ENCODE results near the gene COQ2. TPM values are rescaled to one million over a fixed set of nuclear protein-coding genes. Genes with fewer than 3 reads are reported as not detected.

The COQ2 gene
- polyA plus RNA-seq, 1 of the 3 experiments (the other 2 are of a cell fraction), result 14.8 TPM

- H3K9me3 ChIP-seq, result no peaks in the 10 kb centered on the region
- H3K4me3 ChIP-seq (ENCODE audit: low read depth in 2 of 2, low read length in 1 of 2), result no peak overlapping the region
- no peaks in the 10 kb centered on the region for H3K79me2 ChIP-seq (ENCODE audit: insufficient read depth)
- H4K20me1 ChIP-seq (ENCODE audit: insufficient read depth), result no peaks in the 10 kb centered on the region
- no peak overlapping the region for H3K4me2 ChIP-seq
- H3K4me1 ChIP-seq (ENCODE audit: control insufficient read depth in 1 of 2, insufficient read depth in 2 of 2, low read depth in 1 of 2, low read length in 1 of 2), result no peaks in the 10 kb centered on the region
- no peaks in the 10 kb centered on the region for H3K9me2 ChIP-seq
- H2AFZ ChIP-seq (ENCODE audit: low read depth), result no peak overlapping the region
- ChIA-PET CTCF (interaction anchor here (0.9 kb wide), 1 partner anchor 57 kb away, joined by 3 read pairs; no protein-coding TSS in a partner anchor), POLR2A (no interaction called here)
- no peaks in the 10 kb centered on the region; the same call in 1 of the 2 replicates for H3K27me3 ChIP-seq (ENCODE audit: insufficient read depth)
- TF ChIP-seq SIN3A (IDR thresholded peaks at IDR 0.05; ENCODE audit: borderline replicate concordance, low read depth, low read length) (no peak), USF1 (IDR thresholded peaks at IDR 0.05; ENCODE audit: borderline replicate concordance, low read depth) (no peak), MEF2A (IDR thresholded peaks at IDR 0.05; ENCODE audit: borderline replicate concordance, low read depth) (no peak), MXI1 (IDR thresholded peaks at IDR 0.05; ENCODE audit: low read depth, low read length) (no peak), NFIC (IDR thresholded peaks at IDR 0.05; ENCODE audit: borderline replicate concordance) (no peak), CHD2 (IDR thresholded peaks at IDR 0.05; ENCODE audit: low read length, partially characterized antibody) (no peak), ZBTB33 (IDR thresholded peaks at IDR 0.05; ENCODE audit: borderline replicate concordance, low read depth) (no peak), FOXM1 (IDR thresholded peaks at IDR 0.05; ENCODE audit: low read depth) (no peak), SMC3 (IDR thresholded peaks at IDR 0.05; ENCODE audit: low read depth, low read length) (no peak), ELF1 (IDR thresholded peaks at IDR 0.05) (no peak), TCF12 (IDR thresholded peaks at IDR 0.05) (no peak), TEAD4 (IDR thresholded peaks at IDR 0.05; ENCODE audit: borderline replicate concordance, insufficient read depth) (no peak), EP300 (IDR thresholded peaks at IDR 0.05; ENCODE audit: borderline replicate concordance in 1 of 2, low read depth in 1 of 2, low read length in 1 of 2) (no peak), RXRA (IDR thresholded peaks at IDR 0.05; ENCODE audit: borderline replicate concordance, low read depth) (no peak), TAF1 (IDR thresholded peaks at IDR 0.05; ENCODE audit: borderline replicate concordance, low read depth, low read length) (no peak), EZH2phosphoT487 (IDR thresholded peaks at IDR 0.05; ENCODE audit: borderline replicate concordance, low read depth) (no peak)
- no peak for DNase-seq
- WGBS (ENCODE audit: low lambda C conversion rate), result 25% methylated on average over 4 of the region's 4 CpGs
- no peak overlapping the region for H3K9ac ChIP-seq
- H3K36me3 ChIP-seq (replicated peaks in 1 of 2; ENCODE audit: control insufficient read depth in 1 of 2, insufficient read depth in 2 of 2, low read length in 1 of 2), result no peaks in the 10 kb centered on the region
- H3F3A ChIP-seq (replicated peaks; ENCODE audit: insufficient read depth), result no peaks in the 10 kb centered on the region
- H3K27ac ChIP-seq (ENCODE audit: low read depth in 2 of 2, low read length in 1 of 2), result no peak overlapping the region
These were observed 33.1 kb upstream of the COQ2 start for GRCh38 chr4:83317671-83318070.

Measured in SK-N-SH (cell line).